GM18507 (cell line): ENCODE results near the gene PDE2A.
A peak's percentile ranks its signal among the peaks of the same experiment; 100 is the strongest.

Source experiments
- DNase-seq: peaks from one replicate; pipeline ENCODE4 v3.0.0; 2011; ENCODE audit warnings: low read depth; ENCODE audit not compliant: insufficient read length; ENCODE audit errors: extremely low spot score
- FAIRE-seq: peaks from 2 replicates; lab custom pipeline; 2011; peaks lifted over from hg19 to GRCh38; lab: Jason Lieb, UNC

PDE2A gene

GRCh38 chr11:72602250-72602904 is 71.8 kb downstream of the PDE2A start:
- DNase-seq (no peak), FAIRE-seq (no peak)

DNA sequence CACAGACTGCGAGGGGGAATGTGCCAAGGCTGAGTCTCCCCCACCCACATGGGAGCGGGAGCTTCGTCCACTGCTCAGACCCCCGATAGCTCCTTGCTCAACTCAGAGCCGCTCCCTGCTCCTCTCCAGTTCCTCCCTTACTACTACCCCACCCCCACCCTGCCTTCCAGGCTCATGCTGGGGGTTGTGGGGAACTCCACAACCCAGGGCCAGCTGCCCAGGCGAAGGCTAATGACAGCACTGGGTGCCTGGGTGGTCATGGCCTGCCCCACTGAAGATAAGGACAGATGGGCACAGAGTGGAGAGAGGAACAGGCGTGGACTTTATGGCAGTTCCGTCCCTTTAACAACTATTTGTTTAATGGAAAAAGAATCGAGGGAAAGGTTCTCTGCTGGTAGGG is 73.7 kb downstream of the PDE2A start:
- DNase-seq (no peak), FAIRE-seq (no peak)

DNA sequence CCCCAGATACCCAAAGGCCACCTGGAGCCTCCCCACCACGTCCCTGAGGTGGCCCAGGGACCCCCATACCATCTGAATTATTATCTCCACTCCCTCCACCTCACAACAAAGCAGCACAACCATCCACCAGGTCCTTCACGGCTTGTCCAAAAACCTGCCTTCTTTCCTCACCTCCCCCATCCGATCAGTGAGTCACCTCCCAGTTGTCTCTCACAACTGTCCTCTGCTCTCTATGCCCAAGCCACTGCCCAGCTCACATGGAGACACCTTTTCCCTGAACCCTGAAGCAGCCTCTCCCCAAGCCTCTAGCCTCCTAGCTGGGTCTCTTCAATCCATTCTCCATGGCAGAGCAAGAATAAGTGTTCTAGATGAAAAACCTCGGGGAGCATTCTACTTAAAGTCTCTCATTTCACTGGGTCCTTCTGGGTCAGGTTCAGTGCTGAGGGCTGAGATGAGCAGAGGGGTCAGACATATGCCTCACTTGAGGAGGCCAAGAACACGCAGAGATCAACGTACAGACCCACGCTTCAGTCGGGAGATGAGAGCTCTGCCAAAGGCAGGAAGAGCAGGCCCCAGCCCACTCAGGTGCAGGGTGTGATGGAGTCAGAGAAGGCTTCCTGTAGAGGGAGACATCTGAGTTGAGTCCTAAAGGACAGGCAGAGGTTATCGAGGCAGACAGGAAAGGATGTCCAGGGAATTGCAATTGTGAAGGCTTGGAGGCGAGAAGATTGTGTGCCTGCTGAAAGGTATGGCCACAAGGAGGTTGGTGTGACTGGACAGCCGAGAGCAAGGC is 74.7 kb downstream of the PDE2A start:
- no peak for FAIRE-seq

DNA sequence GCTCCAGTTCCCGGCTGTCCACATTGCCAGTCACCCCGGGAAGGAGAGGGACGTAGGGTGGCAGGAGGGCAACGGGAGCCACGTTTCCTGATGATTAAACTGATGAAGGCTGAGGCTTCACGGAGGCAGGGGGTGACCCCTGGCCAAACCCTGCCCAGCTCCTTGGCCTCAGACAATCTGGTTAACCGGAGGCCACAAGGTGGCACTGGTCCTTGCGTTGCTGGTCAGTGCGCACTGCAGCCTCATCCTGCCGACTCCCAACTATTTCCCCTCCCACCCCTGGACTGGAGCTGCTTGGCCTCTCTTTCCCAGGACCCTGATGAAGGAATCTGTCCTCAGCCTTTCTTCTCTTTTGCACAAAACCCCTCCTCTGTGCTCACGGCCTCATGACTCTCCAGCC is 75.3 kb downstream of the PDE2A start:
- FAIRE-seq = no peak
- DNase-seq = no peak

More for the DNA sequence above, 74.7 kb downstream of the PDE2A start:
- no peak for DNase-seq

- no peak for FAIRE-seq
- no peak for DNase-seq
These were observed 75.8 kb downstream of the PDE2A start for GRCh38 chr11:72598466-72598865.

GRCh38 chr11:72597721-72598120 is 76.5 kb downstream of the PDE2A start:
- FAIRE-seq (no peak), DNase-seq (no peak)

DNA sequence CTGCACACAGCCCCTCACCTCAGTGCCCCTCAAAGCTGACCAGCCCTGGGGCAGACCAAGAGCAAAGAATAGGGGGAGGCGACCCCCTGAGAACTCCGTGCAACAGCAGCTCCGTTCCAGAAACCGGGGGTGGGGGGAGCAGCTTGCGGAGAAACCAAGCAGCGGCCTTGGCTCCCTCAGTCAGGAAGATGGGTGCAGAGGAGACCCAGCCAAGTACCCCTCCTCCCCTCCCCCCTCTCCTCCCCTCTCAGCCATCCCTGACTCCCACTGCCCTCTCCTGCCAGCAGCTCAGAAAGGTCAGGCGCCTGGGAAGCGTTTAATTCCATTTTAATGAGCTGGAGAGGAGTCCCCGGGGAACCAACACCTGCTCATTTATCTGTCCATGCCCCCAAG is 78.9 kb downstream of the PDE2A start:
- DNase-seq (no peak), FAIRE-seq (no peak)

- FAIRE-seq = no peak
- DNase-seq = no peak
These were observed 79.5 kb downstream of the PDE2A start for GRCh38 chr11:72594493-72595291.

- DNase-seq (no peak), FAIRE-seq (no peak)
These were observed 81.3 kb downstream of the PDE2A start for GRCh38 chr11:72592698-72593495.

DNA sequence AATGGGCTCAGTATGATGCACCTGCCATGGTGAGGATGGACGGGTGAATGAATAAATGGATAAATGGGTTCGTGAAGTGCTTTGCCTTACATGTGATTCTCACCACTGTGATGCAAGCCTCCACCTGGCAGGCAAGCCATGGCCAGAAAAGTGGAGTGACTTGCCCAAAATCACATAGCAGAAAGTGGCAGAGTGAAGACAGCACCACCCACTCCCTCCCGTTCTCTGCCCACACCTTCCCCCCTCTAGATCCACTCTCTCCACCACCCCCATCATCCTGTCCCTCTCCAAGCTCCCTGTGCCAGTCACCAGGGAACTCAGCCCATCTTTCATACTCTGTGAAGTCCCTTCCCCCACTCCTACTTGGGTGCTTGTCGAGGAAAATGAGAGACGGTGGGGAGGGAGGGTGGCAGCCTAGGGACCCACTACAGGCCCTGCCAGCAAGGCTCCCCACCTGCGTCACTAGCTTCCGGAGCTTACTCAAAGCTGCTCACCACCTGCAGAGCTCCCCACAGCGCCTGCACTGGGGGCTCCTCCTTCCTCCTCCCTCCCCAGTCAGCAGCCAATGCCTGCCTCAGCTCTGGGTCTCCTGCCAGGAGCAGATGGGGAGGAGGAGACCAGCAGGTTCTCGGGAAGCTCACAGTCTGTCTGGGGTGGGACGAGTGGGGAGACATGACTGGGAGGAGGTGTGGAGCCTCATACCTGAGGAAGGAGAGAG is 82.3 kb downstream of the PDE2A start:
- DNase-seq (no peak), FAIRE-seq (no peak)

- FAIRE-seq (no peak), DNase-seq (no peak)
These were observed 83.2 kb downstream of the PDE2A start for GRCh38 chr11:72591023-72591422.

GRCh38 chr11:72589802-72590761 is 84.1 kb downstream of the PDE2A start:
- DNase-seq = no peak

GRCh38 chr11:72588421-72589410 is 85.5 kb downstream of the PDE2A start:
- DNase-seq (no peak), FAIRE-seq (no peak)

More at GRCh38 chr11:72589802-72590761, 84.1 kb downstream of the PDE2A start:
- no peak for FAIRE-seq

DNA sequence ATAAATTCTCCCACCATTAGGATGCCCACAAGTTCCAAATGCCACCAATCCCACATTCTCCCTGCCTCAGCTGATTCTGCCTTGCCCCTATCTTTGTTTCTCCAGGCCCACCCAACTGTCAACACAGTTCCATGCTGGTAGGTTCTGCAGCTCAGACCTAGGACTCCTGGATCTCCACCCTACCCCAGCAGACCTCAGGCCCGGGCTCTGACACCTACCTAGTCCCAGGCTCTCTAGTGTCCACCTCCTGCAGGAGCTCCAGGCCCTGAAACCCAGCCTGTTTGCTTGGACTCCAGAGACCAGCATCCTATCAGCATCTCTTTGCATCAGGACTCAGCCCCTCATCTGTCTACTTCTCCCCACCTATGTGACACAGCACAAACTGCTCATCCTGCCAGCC is 86.5 kb downstream of the PDE2A start:
- no peak for DNase-seq

DNA sequence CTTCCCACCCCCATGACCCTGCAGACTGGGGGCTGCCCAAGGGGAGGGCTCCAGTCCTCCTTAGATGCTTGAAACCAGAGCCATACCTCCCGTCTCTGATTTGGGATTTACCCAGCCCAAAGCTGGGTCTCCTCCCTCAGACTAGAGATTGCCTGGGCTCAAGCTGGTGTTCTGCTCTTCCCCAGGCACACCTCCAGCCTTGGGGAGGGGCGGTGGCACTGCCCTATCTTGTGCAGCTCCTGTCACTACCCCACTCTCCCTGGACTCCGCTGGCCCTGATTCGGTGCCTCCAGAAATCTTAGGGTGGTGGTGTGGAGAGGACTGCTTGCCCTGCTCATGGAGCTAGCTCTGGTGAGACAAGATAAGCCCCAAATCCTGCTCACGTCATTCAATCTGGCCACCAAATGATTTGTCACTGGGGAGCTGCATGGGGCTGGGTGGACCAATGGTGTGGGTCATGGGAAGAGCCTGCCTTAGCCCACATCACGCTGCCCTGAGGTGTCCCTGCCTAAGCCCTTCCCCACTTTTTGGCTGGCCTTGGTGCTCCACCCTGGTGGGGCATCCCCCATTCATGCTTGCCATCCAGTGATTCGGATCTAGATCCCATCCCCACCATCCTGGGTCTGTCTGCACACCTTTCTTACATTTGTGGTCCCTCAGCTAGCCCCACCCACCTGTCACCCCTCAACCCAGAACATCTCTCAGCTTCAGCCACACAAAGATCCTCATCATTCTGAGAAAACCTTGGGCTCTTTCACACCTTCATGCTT is 87.7 kb downstream of the PDE2A start:
- no peak for DNase-seq
- FAIRE-seq = no peak

More for the DNA sequence above, 86.5 kb downstream of the PDE2A start:
- no peak for FAIRE-seq

DNA sequence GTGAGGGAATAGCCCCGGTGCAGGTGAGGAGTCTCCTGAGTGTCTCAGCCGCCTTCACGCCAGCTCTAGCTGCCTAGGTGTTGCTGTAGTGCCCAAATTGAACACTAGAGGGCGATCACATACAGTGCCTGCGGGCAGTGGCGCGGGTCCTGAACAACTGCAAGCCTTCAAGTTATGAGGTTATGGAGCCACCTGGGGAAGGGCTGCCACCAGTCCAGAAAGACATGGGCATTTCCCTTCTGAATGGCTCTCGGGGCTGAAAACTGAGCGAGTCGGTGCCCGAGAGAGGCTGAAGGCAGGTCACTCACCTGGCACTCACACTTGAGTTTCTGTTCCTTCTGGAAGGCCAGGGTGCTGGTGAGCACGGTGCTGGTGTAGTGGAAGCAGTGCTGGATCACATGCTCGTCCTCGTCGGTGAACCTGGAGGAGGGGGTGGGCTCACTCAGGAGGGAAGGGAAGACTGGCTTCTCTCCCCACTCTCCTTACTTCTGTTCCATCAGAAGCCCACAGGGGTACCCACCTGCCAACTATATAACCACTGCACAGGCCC is 88.4 kb downstream of the PDE2A start:
- peak; percentile 77 for DNase-seq
- peak; percentile 94 for FAIRE-seq
